ENCODE measurements around the gene PNPLA6.

DNA sequence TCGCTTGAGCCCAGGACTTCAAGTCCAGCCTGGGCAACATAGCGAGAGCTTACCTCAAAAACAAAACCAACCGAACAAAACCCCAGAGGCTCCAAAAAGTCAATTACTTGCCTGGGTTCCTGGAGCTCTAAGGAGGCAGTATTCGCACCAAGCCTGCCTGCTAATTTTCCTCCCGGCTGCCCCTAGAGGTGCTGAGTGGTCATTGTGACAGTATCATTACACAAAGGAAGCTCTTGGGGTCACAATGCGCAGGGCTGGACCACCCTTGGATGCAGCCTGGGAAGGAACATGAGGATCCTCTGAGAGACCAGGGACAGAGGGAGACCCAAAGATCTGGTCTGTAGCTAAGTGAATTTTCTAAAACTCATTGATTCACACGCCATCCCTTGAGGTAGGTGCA, 38.2 kb upstream of the PNPLA6 start:
- TF ChIP-seq ARNT (IDR thresholded peaks at IDR 0.05) (no peak), FOXA1 (IDR thresholded peaks at IDR 0.05) (no peak), ZNF384 (IDR thresholded peaks at IDR 0.05) (no peak), BHLHE40 (IDR thresholded peaks at IDR 0.05; ENCODE audit: borderline replicate concordance) (no peak), SUZ12 (IDR thresholded peaks at IDR 0.05) (no peak), SP1 (IDR thresholded peaks at IDR 0.05) (no peak), ELF4 (IDR thresholded peaks at IDR 0.05) (no peak)
